Mammary epithelial cell (primary cell): ENCODE results near the gene HOXD3.

Experiments
- EZH2 ChIP-seq: IDR thresholded peaks from 2 replicates; pipeline ENCODE4 v1.6.1; 2012; ENCODE audit warnings: low read length, inconsistent platforms, borderline replicate concordance
- TF ChIP-seq, protein P1 (sequence below), 2 donors: IDR thresholded peaks in 1 of 2; conservative IDR thresholded peaks in 1 of 2; 2 replicates each; pipeline ENCODE4 v1.5.1; 2011 to 2012; ENCODE audit warnings: inconsistent platforms in 2 of 2, low read length in 2 of 2, mild to moderate bottlenecking in 2 of 2, control low read depth in 1 of 2, low read depth in 1 of 2; ENCODE audit not compliant: insufficient read depth in 1 of 2; ENCODE audit errors: extremely low read depth in 1 of 2

DNA sequence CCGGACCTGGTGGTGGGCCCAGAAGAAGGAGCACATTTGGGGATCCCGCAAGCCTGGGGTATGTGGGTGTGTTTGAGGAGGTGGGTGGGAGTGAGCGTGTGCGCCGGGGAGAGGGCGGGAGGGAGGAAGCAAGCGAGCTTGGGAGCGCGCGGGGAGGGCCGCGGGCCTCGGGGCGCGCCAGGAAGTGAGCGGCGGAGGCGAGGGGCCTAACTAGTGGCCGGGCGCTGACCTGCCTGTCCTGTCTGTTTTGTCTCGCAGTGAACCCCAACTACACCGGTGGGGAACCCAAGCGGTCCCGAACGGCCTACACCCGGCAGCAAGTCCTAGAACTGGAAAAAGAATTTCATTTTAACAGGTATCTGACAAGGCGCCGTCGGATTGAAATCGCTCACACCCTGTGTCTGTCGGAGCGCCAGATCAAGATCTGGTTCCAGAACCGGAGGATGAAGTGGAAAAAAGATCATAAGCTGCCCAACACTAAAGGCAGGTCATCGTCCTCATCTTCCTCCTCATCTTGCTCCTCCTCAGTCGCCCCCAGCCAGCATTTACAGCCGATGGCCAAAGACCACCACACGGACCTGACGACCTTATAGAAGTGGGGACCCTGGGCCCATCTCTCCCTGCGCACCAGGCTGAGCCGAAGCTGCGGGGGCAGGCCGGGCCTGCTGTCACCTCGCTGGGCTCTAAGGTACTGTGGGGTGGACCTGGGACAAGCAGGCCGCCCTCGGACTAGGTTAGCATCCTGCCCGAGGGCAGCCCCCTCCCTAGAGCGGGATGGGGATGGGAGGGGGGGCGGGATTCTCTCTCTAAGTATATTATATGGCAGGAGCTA, 4.5 kb upstream of the HOXD3 start:
- TF ChIP-seq, protein P1, sequence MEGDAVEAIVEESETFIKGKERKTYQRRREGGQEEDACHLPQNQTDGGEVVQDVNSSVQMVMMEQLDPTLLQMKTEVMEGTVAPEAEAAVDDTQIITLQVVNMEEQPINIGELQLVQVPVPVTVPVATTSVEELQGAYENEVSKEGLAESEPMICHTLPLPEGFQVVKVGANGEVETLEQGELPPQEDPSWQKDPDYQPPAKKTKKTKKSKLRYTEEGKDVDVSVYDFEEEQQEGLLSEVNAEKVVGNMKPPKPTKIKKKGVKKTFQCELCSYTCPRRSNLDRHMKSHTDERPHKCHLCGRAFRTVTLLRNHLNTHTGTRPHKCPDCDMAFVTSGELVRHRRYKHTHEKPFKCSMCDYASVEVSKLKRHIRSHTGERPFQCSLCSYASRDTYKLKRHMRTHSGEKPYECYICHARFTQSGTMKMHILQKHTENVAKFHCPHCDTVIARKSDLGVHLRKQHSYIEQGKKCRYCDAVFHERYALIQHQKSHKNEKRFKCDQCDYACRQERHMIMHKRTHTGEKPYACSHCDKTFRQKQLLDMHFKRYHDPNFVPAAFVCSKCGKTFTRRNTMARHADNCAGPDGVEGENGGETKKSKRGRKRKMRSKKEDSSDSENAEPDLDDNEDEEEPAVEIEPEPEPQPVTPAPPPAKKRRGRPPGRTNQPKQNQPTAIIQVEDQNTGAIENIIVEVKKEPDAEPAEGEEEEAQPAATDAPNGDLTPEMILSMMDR (conservative IDR thresholded peaks at IDR 0.05 in 1 of 2, IDR thresholded peaks at IDR 0.05 in 1 of 2; ENCODE audit: extremely low read depth in 1 of 2, insufficient read depth in 1 of 2, low read depth in 1 of 2, low read length in 2 of 2): no peak
- TF ChIP-seq EZH2: peak; percentile 32
